Breast epithelium (tissue), 3 donors: Measurements from ENCODE around the gene ZNF81.

ENCODE experiments used
- CTCF ChIP-seq, 3 donors: fragments of 450-650 bp; IDR thresholded peaks; one replicate each; pipeline ENCODE4 v1.5.1; 2016 to 2017; ENCODE audit warnings: antibody characterized with exemption in 3 of 3, mild to moderate bottlenecking in 3 of 3, moderate library complexity in 3 of 3
- POLR2A ChIP-seq: fragments of 450-650 bp; IDR thresholded peaks from one replicate; pipeline ENCODE4 v1.6.1; 2016; ENCODE audit warnings: antibody characterized with exemption, mild to moderate bottlenecking, moderate library complexity

GRCh38 chrX:47933946-47934345, 97.2 kb downstream of the ZNF81 start:
- TF ChIP-seq CTCF (IDR thresholded peaks at IDR 0.05) (no peak), POLR2A (no peak)
